OCI-LY7 (cell line): Measurements from ENCODE around the gene SLC38A3.

Experiments used
- CTCF ChIP-seq: fragments of 200-600 bp; sonication (generic); conservative IDR thresholded peaks from 2 replicates; pipeline ENCODE4 v1.5.1; 2014; ENCODE audit warnings: mild to moderate bottlenecking, antibody characterized with exemption, low read length, moderate library complexity, mixed read lengths
- EZH2phosphoT487 ChIP-seq: fragments of 200-600 bp; sonication (generic); IDR thresholded peaks from 2 replicates; pipeline ENCODE4 v1.6.1; 2018; ENCODE audit warnings: low read depth, borderline replicate concordance, mild to moderate bottlenecking, mixed run types, antibody characterized with exemption, low read length, moderate library complexity, mixed read lengths

DNA sequence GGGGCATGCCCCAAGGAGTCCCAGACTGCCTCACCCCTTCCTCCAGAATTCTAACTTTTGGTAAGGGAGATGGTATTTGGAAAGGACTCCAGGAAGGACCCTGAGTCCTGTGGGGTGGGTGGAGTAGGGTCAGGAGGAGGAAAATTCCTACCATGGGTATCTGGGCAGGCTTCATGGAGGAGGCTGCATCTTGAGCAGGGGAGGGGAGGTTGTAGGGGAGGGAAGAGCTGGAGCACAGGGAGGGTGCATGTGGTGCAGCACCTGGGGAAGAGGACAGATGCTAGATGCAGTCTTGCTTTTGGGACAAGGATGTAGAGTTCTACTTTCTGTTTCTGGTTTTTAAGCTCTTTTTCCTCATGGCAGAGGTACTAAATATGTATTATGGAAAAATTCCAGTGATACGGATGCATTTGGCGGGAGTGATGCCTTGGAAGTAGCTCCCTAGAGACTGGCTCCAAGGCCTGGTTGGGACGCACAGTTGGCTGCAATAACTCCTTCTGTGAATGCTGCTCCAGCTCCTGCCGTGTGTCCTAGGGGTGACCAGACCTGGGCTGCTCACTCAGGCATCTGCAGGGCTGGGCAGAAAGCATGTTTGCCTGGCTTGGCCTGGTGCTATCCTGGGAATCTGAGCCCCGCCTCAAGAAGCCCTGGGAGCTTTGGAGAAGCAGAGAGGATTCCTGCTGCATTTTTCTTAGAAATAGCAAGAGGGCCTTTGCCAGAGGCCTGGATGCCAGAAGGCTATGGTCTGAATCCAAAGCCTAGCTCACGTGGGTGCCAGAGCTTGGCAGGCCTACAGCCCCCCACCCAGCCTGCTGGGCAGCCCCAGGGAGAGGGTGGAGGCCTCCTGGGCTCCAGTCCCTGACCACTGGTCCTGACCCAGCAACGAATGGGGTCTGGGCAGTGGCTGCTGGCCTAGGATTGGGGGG is 39.8 kb upstream of the SLC38A3 start:
- TF ChIP-seq CTCF, result no peak
- no peak for TF ChIP-seq EZH2phosphoT487
